ENCODE data around the gene PIGN. TPM values are rescaled to one million over a fixed set of nuclear protein-coding genes. Genes with fewer than 3 reads are reported as not detected.

Gene PIGN
- total and polyA plus RNA-seq, 2 of the 8 experiments (the other 6 are each of a cell fraction or from before 2014, with no cell fraction given) = 20.9 to 26.3 TPM

- Histone ChIP-seq H2BK5ac (ENCODE audit: low read depth, low read length) (no peak overlapping the region), H3K14ac (ENCODE audit: insufficient read length) (no peak overlapping the region), H3K18ac (ENCODE audit: extremely low read depth, low read length) (no peak overlapping the region), H3K4me2 (ENCODE audit: insufficient read depth in 1 of 2, low read depth in 2 of 2, low read length in 2 of 2) (no peak overlapping the region), H3K4me3 (ENCODE audit: extremely low read depth in 1 of 4, insufficient read depth in 2 of 4, low read depth in 3 of 4, low read length in 4 of 4) (no peak overlapping the region), H3K79me1 (ENCODE audit: low read depth, low read length) (no peaks in the 10 kb centered on the region), H4K20me1 (replicated peaks in 1 of 2; ENCODE audit: control insufficient read depth in 1 of 2, insufficient read depth in 2 of 2, low read length in 2 of 2) (peaks cover 2 to 4% of the 10 kb centered on the region in 2 experiments), H3K23me2 (ENCODE audit: low read depth, low read length) (no peaks in the 10 kb centered on the region; the same call in 1 of the 2 replicates), H2BK20ac (ENCODE audit: low read length) (no peak overlapping the region), H3K4me1 (replicated peaks in 1 of 4; ENCODE audit: control insufficient read depth in 3 of 4, insufficient read depth in 4 of 4, low read length in 3 of 4) (no peaks in the 10 kb centered on the region), H3K23ac (ENCODE audit: insufficient read length) (no peak overlapping the region), H3K9me3 (ENCODE audit: insufficient read depth in 2 of 2, low read depth in 1 of 2, low read length in 1 of 2) (no peaks in the 10 kb centered on the region), H4K91ac (replicated peaks; ENCODE audit: insufficient read length, low read length) (no peak overlapping the region), H2AK5ac (ENCODE audit: low read depth, low read length) (no peak overlapping the region), H2BK120ac (replicated peaks; ENCODE audit: low read depth, low read length) (no peak overlapping the region), H4K8ac (ENCODE audit: extremely low read depth, insufficient read depth, low read length) (no peak overlapping the region), H2BK15ac (ENCODE audit: low read length) (no peak overlapping the region), H3K27ac (ENCODE audit: low read depth, low read length) (no peak overlapping the region), H3K36me3 (ENCODE audit: control insufficient read depth in 2 of 4, insufficient read depth in 4 of 4, low read length in 3 of 4) (no peaks in the 10 kb centered on the region), H3K9ac (replicated peaks in 1 of 4; ENCODE audit: extremely low read depth in 1 of 4, low read depth in 3 of 4, low read length in 3 of 4) (no peak overlapping the region), H3K4ac (replicated peaks; ENCODE audit: insufficient read length, low read depth, low read length) (no peak overlapping the region), H2AFZ (ENCODE audit: low read length) (no peak overlapping the region), H3K27me3 (replicated peaks in 1 of 4; ENCODE audit: control insufficient read depth in 3 of 4, extremely low read depth in 1 of 4, insufficient read depth in 3 of 4, low read length in 3 of 4) (no peaks in the 10 kb centered on the region), H4K5ac (ENCODE audit: insufficient read length, low read depth, low read length) (no peak overlapping the region), H2BK12ac (ENCODE audit: low read depth, low read length) (no peak overlapping the region), H3K56ac (replicated peaks; ENCODE audit: insufficient read length, low read depth, low read length) (no peak overlapping the region), H3K79me2 (ENCODE audit: control insufficient read depth in 1 of 2, insufficient read depth in 2 of 2, low read length in 2 of 2) (no peaks in the 10 kb centered on the region)
- ChIA-PET CTCF (ENCODE audit: partially characterized antibody) (interaction anchor here (0.6 to 1.2 kb wide), 2 partner anchors 58 to 1406 kb away, joined by 3 read pairs; no protein-coding TSS in a partner anchor), POLR2A (ENCODE audit: partially characterized antibody) (interaction anchor here (1.3 kb wide), 1 partner anchor 63 kb away, joined by 3 read pairs; no protein-coding TSS in a partner anchor)
- 88% methylated on average over 2 of the region's 2 CpGs; no CpG with 5 or more reads in 1 of the 2 experiments for WGBS, 2 experiments (ENCODE audit: extremely low coverage in 1 of 2, insufficient coverage in 1 of 2, insufficient read length in 1 of 2, insufficient replicate concordance in 2 of 2, low coverage in 1 of 2, low lambda C conversion rate in 2 of 2, missing lambda C conversion rate in 1 of 2)
- FAIRE-seq (no peak), DNase-seq (ENCODE audit: low read depth in 1 of 2, low spot score in 2 of 2) (no peak)
- no peak for TF ChIP-seq HDAC2 (IDR thresholded peaks at IDR 0.05; ENCODE audit: borderline replicate concordance in 1 of 2, low read depth in 2 of 2, low read length in 2 of 2)
- no peak for TF ChIP-seq FOSL1 (IDR thresholded peaks at IDR 0.05; ENCODE audit: insufficient read depth, low read depth, low read length)
- TF ChIP-seq CHD1 (IDR thresholded peaks at IDR 0.05; ENCODE audit: low read depth, low read length) = no peak
- no peak for TF ChIP-seq PHF8 (conservative IDR thresholded peaks at IDR 0.05; ENCODE audit: low read depth, low read length)
- TF ChIP-seq CTCF (IDR thresholded peaks at IDR 0.05; ENCODE audit: control extremely low read depth in 1 of 3, insufficient read depth in 1 of 3, low read depth in 1 of 3, low read length in 3 of 3) = no peak
These were observed 113.2 kb downstream of the PIGN start for GRCh38 chr18:62073461-62074281.

Data from H1 (cell line).